GM23248 (cell line): Measurements from ENCODE around the gene PRR18.

Experiments used
- EZH2 ChIP-seq: fragments of 200-600 bp; sonication (generic); IDR thresholded peaks from 2 replicates; pipeline ENCODE4 v1.6.1; 2018; ENCODE audit warnings: antibody characterized with exemption, mild to moderate bottlenecking; ENCODE audit not compliant: insufficient read depth, poor library complexity, severe bottlenecking
- EZH2phosphoT487 ChIP-seq: fragments of 200-600 bp; sonication (generic); IDR thresholded peaks from 2 replicates; pipeline ENCODE4 v1.6.1; 2018; ENCODE audit warnings: antibody characterized with exemption, moderate library complexity, mild to moderate bottlenecking, low read depth; ENCODE audit not compliant: insufficient read depth

DNA sequence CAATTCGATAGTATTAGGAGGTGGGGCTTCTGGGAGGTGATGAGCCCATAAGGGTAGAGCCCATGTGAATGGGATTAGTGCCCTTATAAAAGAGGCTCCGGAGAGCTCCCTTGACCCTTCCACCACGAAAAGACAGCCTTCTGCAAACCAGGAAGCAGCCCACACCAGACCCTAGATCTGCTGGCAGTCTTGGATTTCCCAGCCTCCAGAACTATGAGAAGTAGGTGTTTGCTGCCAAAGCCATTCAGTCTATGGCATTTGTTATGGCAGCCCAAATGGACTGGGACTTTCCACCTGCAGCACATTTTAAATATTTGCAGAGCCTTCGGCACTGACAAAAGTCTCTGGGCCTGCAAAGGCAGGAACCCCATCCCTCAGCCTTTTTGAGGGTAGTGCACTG is 46.0 kb upstream of the PRR18 start:
- TF ChIP-seq EZH2 (no peak), EZH2phosphoT487 (no peak)
